ENCODE data around the gene FKBP3.
"Not testable (repeated sequence)": the region's sequence is repeated elsewhere in the genome, so short reads cannot be mapped to it uniquely, and the experiment has no call there.

FKBP3 gene

DNA sequence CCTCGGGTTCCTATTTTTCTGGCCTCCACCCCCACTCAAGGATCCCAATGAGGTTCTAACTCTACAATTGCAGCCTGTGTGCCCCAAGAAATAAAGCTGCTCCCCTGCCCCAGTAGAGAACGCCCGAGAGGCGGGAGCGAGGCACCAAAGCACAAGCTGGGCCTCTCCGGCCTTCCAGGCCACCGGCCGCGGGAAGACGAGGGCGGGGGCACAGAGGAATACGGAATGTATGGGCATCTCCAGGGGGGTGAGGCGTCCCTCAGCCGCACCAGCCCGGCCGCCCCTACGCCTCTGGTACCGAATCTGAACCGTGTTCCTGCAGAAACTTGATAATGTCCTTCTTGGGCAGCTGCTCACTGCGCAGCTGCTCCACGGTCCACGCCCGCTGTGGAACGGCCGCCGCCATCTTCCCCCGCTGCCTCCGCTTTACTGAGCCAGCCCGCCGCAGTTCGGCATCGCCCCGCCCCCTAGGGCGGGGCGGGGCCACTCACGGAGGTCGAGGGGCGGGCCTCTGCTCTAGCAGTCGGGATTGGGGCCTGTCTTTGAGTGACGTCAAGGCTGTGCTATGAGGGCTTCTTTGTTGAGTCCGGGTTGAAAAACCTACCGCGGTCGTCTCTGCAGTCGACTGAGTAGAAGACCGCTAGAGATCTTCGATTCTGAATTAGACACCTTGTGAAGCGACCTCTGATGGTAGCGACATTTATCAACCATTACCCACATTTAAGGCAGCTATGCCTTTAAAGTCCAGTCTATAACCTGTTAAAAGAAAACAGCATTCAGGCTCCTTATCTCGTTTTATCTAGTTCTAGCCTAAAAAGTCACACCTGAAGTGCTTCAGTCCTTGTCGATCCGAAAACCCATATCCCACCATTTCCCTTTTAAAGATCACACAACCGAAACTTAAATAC is at the start of gene FKBP3:
FKBP3 (minus strand) TSS at position 431 of the 908 bp plus-strand sequence; CDS start at position 406, 25 bp downstream.
- in situ Hi-C loops (cut with MboI; ENCODE audit: low sequenced_read_pairs): no loop called here

- in situ Hi-C loops (cut with MboI; ENCODE audit: low sequenced_read_pairs): no loop called here
Observed at GRCh38 chr14:45181806-45182205, 47.5 kb upstream of the FKBP3 start.

DNA sequence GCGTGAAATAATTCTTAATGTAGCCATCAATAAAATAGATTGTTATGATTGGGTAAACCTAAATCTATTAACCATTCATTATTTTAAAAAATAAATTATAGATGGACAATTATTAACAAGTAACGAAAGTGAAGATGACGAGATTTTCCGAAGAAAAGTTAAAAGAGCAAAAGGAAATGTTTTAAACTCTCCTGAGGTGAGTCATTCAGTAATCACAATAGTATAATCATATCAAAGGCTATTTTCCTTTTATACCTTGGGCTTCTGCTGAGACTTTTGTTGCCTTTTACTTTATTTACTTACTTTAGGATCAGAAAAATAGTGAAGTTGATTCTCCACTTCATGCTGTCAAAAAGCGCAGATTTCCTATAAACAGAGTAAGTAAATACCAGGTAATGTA is 47.0 kb upstream of the FKBP3 start:
- in situ Hi-C loops (cut with MboI; ENCODE audit: low sequenced_read_pairs): no loop called here

GRCh38 chr14:45177076-45177475 is 42.8 kb upstream of the FKBP3 start:
- in situ Hi-C loops (cut with MboI; ENCODE audit: low sequenced_read_pairs): no loop called here

DNA sequence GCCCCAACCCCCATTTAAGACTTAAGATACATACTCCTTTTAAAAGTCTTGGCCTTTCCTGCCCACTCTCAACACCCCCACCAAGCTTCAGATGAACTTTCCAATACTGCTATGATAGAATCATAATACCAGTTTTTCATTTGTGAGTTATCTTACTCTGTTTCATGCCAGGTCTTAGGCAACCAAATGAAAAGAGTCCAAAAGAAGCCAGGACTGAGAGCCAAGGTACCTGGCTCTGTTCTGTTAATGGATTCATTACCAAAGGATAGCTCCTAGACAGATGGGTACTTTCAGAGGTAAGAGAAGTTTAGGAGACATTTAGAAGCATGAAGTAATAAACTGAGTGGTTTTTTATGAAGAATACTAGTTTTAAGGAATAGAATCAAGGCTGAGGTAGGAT is 35.6 kb upstream of the FKBP3 start:
- in situ Hi-C loops (cut with MboI; ENCODE audit: low sequenced_read_pairs): no loop called here

DNA sequence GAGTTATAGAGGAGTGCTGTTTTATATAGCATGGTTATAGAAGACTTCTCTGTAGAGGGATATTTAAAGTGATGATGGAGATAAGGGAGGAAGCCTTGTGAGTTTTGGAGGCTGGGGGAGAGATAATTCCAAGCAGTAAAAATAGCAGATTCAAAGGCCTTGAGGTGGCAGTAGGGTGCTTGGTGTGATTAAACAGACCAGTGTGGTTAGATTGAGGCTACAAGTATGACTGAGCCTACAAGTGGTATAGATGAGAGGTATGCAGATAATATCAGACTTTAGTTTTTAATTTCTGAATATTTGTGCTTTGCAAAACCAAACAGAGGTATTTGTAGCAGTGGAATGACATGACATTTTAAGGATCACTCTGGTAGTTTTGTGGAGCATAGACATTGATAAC is 21.8 kb upstream of the FKBP3 start:
- in situ Hi-C loops (cut with MboI; ENCODE audit: low sequenced_read_pairs): no loop called here

- in situ Hi-C loops (cut with MboI; ENCODE audit: low sequenced_read_pairs): no loop called here
Observed at GRCh38 chr14:45150386-45150890, 16.2 kb upstream of the FKBP3 start.

GRCh38 chr14:45149602-45150001 is 15.3 kb upstream of the FKBP3 start:
- in situ Hi-C loops (cut with MboI; ENCODE audit: low sequenced_read_pairs): no loop called here

- in situ Hi-C loops (cut with MboI; ENCODE audit: low sequenced_read_pairs): no loop called here
Observed at GRCh38 chr14:45145214-45145613, 10.9 kb upstream of the FKBP3 start.

DNA sequence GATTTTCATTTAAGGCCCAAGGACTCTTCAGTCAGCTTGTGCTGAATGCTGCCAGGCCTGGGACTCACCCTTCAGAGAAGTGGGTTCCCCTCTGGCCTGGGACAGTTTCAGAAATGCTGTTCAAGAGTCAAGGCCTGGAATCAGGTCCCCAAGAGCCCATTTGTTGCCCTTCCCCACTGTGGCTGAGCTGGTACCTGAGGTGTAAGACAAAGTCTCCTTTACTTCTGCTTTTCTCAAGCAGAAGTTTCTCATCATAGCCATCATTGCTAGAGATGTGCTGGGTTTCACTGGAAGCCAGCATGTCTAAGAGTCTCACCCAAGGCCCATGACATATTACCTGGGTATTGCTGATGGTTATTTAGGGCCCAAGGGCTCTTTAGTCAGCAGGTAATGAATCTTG is 10.4 kb upstream of the FKBP3 start:
- in situ Hi-C loops (cut with MboI; ENCODE audit: low sequenced_read_pairs): no loop called here

DNA sequence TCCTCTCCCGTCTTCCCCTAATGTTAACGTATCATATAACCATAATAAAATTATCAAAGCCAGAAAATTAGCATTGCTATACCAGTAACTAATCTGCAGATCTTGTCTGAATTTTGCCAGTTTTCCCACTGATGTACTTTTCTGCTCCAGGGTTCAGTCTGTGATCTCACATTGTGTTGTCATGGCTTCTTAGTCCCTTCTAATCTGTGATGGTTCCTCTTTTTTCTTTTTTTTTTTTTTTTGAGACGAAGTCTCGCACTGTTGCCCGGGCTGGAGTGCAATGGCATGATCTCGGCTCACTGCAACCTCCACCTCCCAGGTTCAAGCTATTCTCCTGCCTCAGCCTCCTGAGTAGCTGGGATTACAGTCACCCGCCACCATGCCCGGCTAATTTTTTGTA is 7.8 kb upstream of the FKBP3 start:
- in situ Hi-C loops (cut with MboI; ENCODE audit: low sequenced_read_pairs): not testable (repeated sequence)

GRCh38 chr14:45140661-45141187 is 6.4 kb upstream of the FKBP3 start:
- in situ Hi-C loops (cut with MboI; ENCODE audit: low sequenced_read_pairs): no loop called here

DNA sequence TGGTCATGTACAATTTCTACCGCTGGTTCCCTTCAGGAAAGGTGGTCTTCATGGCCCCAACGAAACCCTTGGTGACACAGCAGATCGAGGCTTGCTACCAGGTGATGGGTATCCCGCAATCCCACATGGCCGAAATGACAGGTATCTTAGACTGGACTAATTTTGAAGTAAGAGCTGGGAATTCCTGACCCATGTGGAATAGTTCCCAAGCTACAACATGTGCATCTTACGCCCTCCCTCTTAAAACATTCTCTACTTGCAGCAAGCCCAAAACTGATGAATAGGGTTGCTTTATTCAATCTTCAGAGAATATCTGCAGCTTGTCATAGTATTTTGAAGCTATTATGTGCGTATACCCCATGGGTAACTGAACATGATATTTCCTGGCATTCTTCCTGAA is 2.1 kb upstream of the FKBP3 start:
- in situ Hi-C loops (cut with MboI; ENCODE audit: low sequenced_read_pairs): no loop called here

- in situ Hi-C loops (cut with MboI; ENCODE audit: low sequenced_read_pairs): no loop called here
Observed at GRCh38 chr14:45135659-45136395, 1.5 kb upstream of the FKBP3 start, which contains the start of gene FANCM. Gene FANCM, plus strand, starts transcription at chr14:45135930. Its CDS starts 102 bp downstream, at chr14:45136032.

DNA sequence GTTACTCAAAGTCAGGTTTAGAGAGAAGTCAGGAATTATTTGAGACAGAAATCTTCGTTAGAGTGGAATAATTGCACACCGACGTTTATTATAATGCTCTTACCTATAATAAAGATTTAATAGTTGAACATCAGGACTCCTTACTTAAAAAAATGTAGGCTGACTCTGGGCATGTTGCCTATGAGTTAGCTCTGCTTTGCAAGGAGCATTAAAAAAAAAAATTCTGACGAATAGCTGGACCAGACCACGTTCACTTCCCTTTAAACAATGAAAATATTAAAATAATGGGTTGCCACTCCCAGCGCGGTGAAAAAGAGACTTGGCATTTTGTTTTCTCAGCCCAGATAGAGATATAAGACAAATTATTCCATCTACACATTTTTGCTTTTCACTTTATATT is 875 bp upstream of the FKBP3 start:
- in situ Hi-C loops (cut with MboI; ENCODE audit: low sequenced_read_pairs): no loop called here

- in situ Hi-C loops (cut with MboI; ENCODE audit: low sequenced_read_pairs): no loop called here
Observed at GRCh38 chr14:45133683-45134050, 614 bp downstream of the FKBP3 start.

- in situ Hi-C loops (cut with MboI; ENCODE audit: low sequenced_read_pairs): no loop called here
Observed at GRCh38 chr14:45128963-45129629, 5.2 kb downstream of the FKBP3 start.

DNA sequence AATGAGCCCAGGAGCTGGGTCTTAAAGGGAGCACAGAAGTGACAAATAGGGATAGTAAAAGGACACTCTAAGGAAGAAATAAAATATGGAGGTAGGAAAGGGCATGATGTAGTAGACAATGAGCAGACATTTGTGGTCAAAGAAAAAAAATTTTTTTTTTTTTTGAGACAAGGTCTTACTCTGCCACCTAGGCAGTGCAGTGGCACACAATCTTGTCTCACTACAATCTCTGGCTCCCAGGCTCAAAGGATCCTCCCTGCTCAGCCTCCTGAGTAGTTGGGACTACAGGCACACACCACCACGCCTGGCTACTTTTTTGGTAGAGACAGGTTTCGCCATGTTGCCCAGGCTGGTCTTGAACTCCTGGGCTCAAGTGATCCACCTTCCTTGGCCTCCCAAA is 8.5 kb downstream of the FKBP3 start:
- in situ Hi-C loops (cut with MboI; ENCODE audit: low sequenced_read_pairs): no loop called here

DNA sequence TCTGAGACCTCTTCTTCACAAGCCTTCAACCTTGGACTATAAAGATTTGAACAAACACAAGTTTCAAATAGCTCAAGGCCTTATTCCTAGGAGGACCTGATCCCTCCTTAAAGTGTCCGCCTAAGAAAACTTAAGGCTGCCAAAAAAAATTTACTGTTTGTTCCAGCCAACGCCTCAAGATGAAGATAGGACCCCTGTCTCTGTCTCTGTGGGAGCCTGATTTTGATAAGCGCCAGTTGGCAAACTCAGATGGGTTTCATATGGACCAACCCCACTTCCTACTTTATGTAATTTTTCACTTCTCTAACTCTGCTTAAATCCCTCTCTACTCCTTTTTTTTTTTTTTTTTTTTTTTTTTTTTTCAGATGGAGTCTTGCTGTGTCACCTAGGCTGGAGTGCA is 11.0 kb downstream of the FKBP3 start:
- in situ Hi-C loops (cut with MboI; ENCODE audit: low sequenced_read_pairs): no loop called here

GRCh38 chr14:45120096-45120495 is 14.2 kb downstream of the FKBP3 start:
- in situ Hi-C loops (cut with MboI; ENCODE audit: low sequenced_read_pairs): no loop called here

DNA sequence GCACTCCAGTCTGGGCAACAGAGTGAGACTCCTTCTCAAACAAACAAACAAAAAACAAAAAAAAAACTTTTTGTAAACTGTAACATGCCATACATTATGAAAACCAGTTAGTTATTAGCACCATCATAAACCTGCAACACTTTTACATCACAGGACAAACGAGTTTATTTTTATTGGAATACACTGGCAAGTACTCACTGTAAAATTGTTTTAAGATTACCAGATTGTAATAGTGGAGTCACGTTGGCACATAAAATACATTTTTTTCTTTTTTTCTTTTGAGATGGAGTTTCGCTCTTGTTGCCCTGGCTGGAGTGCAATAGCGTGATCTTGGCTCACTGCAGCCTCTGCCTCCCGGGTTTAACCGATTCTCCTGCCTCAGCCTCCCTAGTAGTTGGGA is 15.7 kb downstream of the FKBP3 start:
- in situ Hi-C loops (cut with MboI; ENCODE audit: low sequenced_read_pairs): no loop called here

Data from hTERT RPE-1 (cell line).